Testis (tissue), 2 donors: ENCODE measurements around the gene ZPBP2.

Experiments
- POLR2A ChIP-seq: fragments of 450-650 bp; IDR thresholded peaks from one replicate; pipeline ENCODE4 v1.6.1; 2017; ENCODE audit warnings: antibody characterized with exemption, mild to moderate bottlenecking, moderate library complexity
- TF ChIP-seq, protein P1 (sequence below), 3 experiments: fragments of 450-650 bp in 2 of 3; fragments of 200-600 bp in 1 of 3; sonication (generic) in 1 of 3; IDR thresholded peaks; one replicate each; pipeline ENCODE4 v1.5.1; 2016 to 2019; ENCODE audit warnings: antibody characterized with exemption in 3 of 3, mild to moderate bottlenecking in 2 of 3, moderate library complexity in 1 of 3

- TF ChIP-seq, protein P1, sequence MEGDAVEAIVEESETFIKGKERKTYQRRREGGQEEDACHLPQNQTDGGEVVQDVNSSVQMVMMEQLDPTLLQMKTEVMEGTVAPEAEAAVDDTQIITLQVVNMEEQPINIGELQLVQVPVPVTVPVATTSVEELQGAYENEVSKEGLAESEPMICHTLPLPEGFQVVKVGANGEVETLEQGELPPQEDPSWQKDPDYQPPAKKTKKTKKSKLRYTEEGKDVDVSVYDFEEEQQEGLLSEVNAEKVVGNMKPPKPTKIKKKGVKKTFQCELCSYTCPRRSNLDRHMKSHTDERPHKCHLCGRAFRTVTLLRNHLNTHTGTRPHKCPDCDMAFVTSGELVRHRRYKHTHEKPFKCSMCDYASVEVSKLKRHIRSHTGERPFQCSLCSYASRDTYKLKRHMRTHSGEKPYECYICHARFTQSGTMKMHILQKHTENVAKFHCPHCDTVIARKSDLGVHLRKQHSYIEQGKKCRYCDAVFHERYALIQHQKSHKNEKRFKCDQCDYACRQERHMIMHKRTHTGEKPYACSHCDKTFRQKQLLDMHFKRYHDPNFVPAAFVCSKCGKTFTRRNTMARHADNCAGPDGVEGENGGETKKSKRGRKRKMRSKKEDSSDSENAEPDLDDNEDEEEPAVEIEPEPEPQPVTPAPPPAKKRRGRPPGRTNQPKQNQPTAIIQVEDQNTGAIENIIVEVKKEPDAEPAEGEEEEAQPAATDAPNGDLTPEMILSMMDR (IDR thresholded peaks at IDR 0.05): no peak
- TF ChIP-seq POLR2A: no peak
Observed at GRCh38 chr17:39828443-39828842, 39.6 kb upstream of the ZPBP2 start.
